ENCODE data around the gene SLC4A4.

- no peak for TF ChIP-seq RAD21 (IDR thresholded peaks at IDR 0.05 in 1 of 2, conservative IDR thresholded peaks at IDR 0.05 in 1 of 2; ENCODE audit: low read depth in 2 of 2, low read length in 2 of 2)
- no peak for TF ChIP-seq EP300 (IDR thresholded peaks at IDR 0.05; ENCODE audit: borderline replicate concordance in 1 of 2, low read depth in 2 of 2, low read length in 2 of 2)
Observed at GRCh38 chr4:71497078-71497477, 158.3 kb downstream of the SLC4A4 start.

Data from H1 (cell line).